ENCODE results near the gene SLC25A13.

GRCh38 chr7:96285579-96285978 is 36.3 kb downstream of the SLC25A13 start:
- TF ChIP-seq, protein P1, sequence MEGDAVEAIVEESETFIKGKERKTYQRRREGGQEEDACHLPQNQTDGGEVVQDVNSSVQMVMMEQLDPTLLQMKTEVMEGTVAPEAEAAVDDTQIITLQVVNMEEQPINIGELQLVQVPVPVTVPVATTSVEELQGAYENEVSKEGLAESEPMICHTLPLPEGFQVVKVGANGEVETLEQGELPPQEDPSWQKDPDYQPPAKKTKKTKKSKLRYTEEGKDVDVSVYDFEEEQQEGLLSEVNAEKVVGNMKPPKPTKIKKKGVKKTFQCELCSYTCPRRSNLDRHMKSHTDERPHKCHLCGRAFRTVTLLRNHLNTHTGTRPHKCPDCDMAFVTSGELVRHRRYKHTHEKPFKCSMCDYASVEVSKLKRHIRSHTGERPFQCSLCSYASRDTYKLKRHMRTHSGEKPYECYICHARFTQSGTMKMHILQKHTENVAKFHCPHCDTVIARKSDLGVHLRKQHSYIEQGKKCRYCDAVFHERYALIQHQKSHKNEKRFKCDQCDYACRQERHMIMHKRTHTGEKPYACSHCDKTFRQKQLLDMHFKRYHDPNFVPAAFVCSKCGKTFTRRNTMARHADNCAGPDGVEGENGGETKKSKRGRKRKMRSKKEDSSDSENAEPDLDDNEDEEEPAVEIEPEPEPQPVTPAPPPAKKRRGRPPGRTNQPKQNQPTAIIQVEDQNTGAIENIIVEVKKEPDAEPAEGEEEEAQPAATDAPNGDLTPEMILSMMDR (IDR thresholded peaks at IDR 0.05), result no peak
- no peak for TF ChIP-seq GABPB1 (CRISPR knock-in tag; IDR thresholded peaks at IDR 0.05)
- TF ChIP-seq, protein P2, sequence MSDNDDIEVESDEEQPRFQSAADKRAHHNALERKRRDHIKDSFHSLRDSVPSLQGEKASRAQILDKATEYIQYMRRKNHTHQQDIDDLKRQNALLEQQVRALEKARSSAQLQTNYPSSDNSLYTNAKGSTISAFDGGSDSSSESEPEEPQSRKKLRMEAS (CRISPR knock-in tag; IDR thresholded peaks at IDR 0.05), result no peak
- TF ChIP-seq FOXP1 (CRISPR knock-in tag; IDR thresholded peaks at IDR 0.05; ENCODE audit: borderline replicate concordance), result no peak
- no peak for TF ChIP-seq ARID4B (CRISPR knock-in tag; IDR thresholded peaks at IDR 0.05; ENCODE audit: borderline replicate concordance)
- TF ChIP-seq GTF2I (CRISPR knock-in tag; conservative IDR thresholded peaks at IDR 0.05), result no peak
